Neural cell (in vitro differentiated cells): ENCODE data around the gene ADGRG7. TPM values are rescaled to one million over a fixed set of nuclear protein-coding genes. Genes with fewer than 3 reads are reported as not detected.

Source experiments
- H2AFZ ChIP-seq: fragments of 200-600, 300-800 bp; sonication (generic), shearing (Covaris generic); 2 replicates; pipeline ENCODE4 v1.6.0; 2014; ENCODE audit warnings: low read depth, mild to moderate bottlenecking, antibody characterized with exemption, low read length, moderate library complexity
- H3F3A ChIP-seq: fragments of 200-600 bp; shearing (Covaris generic); 2 replicates; pipeline ENCODE4 v1.6.1; 2016; ENCODE audit warnings: mild to moderate bottlenecking, moderate library complexity, mixed read lengths, antibody characterized with exemption, low read length; ENCODE audit not compliant: insufficient read depth, poor library complexity, severe bottlenecking
- H3K27ac ChIP-seq: fragments of 200-600, 300-800 bp; sonication (generic), shearing (Covaris generic); 2 replicates; pipeline ENCODE4 v1.5.1; 2014; ENCODE audit warnings: mild to moderate bottlenecking, low read length, moderate library complexity
- H3K27me3 ChIP-seq: fragments of 300-800, 200-600 bp; sonication (generic), shearing (Covaris generic); 2 replicates; pipeline ENCODE4 v1.6.0; 2014; ENCODE audit warnings: mild to moderate bottlenecking, low read depth, low read length, moderate library complexity; ENCODE audit not compliant: insufficient read depth
- H3K36me3 ChIP-seq: fragments of 300-800, 200-600 bp; sonication (generic), shearing (Covaris generic); 2 replicates; pipeline ENCODE4 v1.5.1; 2014; ENCODE audit warnings: mild to moderate bottlenecking, antibody characterized with exemption, low read length, moderate library complexity; ENCODE audit not compliant: insufficient read depth
- H3K4me2 ChIP-seq: fragments of 300-800, 200-600 bp; sonication (generic), shearing (Covaris generic); 2 replicates; pipeline ENCODE4 v1.6.0; 2014; ENCODE audit warnings: mild to moderate bottlenecking, low read length
- H3K4me3 ChIP-seq: fragments of 300-800, 200-600 bp; sonication (generic), shearing (Covaris generic); 2 replicates; pipeline ENCODE4 v1.5.1; 2014; ENCODE audit warnings: mild to moderate bottlenecking, low read length, moderate library complexity
- H3K79me2 ChIP-seq: fragments of 200-600 bp; shearing (Covaris generic); replicated peaks from 2 replicates; pipeline ENCODE4 v1.6.0; 2014; ENCODE audit warnings: mild to moderate bottlenecking, low read length, moderate library complexity; ENCODE audit not compliant: insufficient read depth
- H3K9ac ChIP-seq: fragments of 300-800, 200-600 bp; sonication (generic), shearing (Covaris generic); 2 replicates; pipeline ENCODE4 v1.6.1; 2016; ENCODE audit warnings: mild to moderate bottlenecking, low read length, mixed read lengths
- H3K9me2 ChIP-seq: fragments of 200-600 bp; shearing (Covaris generic); 2 replicates; pipeline ENCODE4 v1.6.1; 2016; ENCODE audit warnings: mild to moderate bottlenecking, low read length, mixed read lengths; ENCODE audit not compliant: insufficient read depth
- H3K9me3 ChIP-seq: fragments of 200-600, 300-800 bp; sonication (generic), shearing (Covaris generic); 2 replicates; pipeline ENCODE4 v1.6.1; 2016; ENCODE audit warnings: mild to moderate bottlenecking, mixed run types, low read length, moderate library complexity, mixed read lengths
- H4K20me1 ChIP-seq: fragments of 200-600 bp; shearing (Covaris generic); 2 replicates; pipeline ENCODE4 v1.6.1; 2016; ENCODE audit warnings: mild to moderate bottlenecking, mixed run types; ENCODE audit not compliant: insufficient read depth
- CTCF ChIP-seq: fragments of 450-650 bp; IDR thresholded peaks from 2 replicates; pipeline ENCODE4 v1.5.1; 2014; ENCODE audit warnings: antibody characterized with exemption, mild to moderate bottlenecking, moderate library complexity; ENCODE audit not compliant: poor library complexity, severe bottlenecking
- EP300 ChIP-seq: fragments of 450-650 bp; conservative IDR thresholded peaks from 2 replicates; pipeline ENCODE4 v1.6.1; 2014; ENCODE audit warnings: antibody characterized with exemption, mild to moderate bottlenecking, moderate library complexity; ENCODE audit not compliant: poor library complexity, severe bottlenecking
- EZH2 ChIP-seq: fragments of 200-600, 300-800 bp; shearing (Covaris generic), sonication (generic); IDR thresholded peaks from 2 replicates; pipeline ENCODE4 v1.6.1; 2014; ENCODE audit warnings: antibody characterized with exemption, low read length, borderline replicate concordance, mild to moderate bottlenecking; ENCODE audit not compliant: insufficient read depth, poor library complexity, severe bottlenecking
- MXI1 ChIP-seq: fragments of 450-650 bp; conservative IDR thresholded peaks from 2 replicates; pipeline ENCODE4 v1.6.1; 2014; ENCODE audit warnings: antibody characterized with exemption, mild to moderate bottlenecking; ENCODE audit not compliant: poor library complexity, severe bottlenecking
- POLR2AphosphoS5 ChIP-seq: IDR thresholded peaks from 2 replicates; pipeline ENCODE4 v1.6.1; 2012
- RAD21 ChIP-seq: fragments of 450-650 bp; conservative IDR thresholded peaks from 2 replicates; pipeline ENCODE4 v1.6.1; 2014; ENCODE audit warnings: antibody characterized with exemption, mild to moderate bottlenecking, moderate library complexity
- REST ChIP-seq: IDR thresholded peaks from 2 replicates; pipeline ENCODE4 v1.6.1; 2012; ENCODE audit warnings: borderline replicate concordance
- SMC3 ChIP-seq: fragments of 450-650 bp; conservative IDR thresholded peaks from 2 replicates; pipeline ENCODE4 v1.6.1; 2014; ENCODE audit warnings: antibody characterized with exemption, mild to moderate bottlenecking, moderate library complexity; ENCODE audit not compliant: poor library complexity
- TAF1 ChIP-seq: IDR thresholded peaks from 2 replicates; pipeline ENCODE4 v1.6.1; 2012; ENCODE audit warnings: low read depth
- polyA plus RNA-seq: library from polyadenylated mRNA; depleted of rRNA; stranded (reverse); fragments of >200 nt; gene quantifications from 2 replicates; pipeline ENCODE4 v1.2.3, GENCODE V29; 2014

The ADGRG7 gene
- polyA plus RNA-seq, 1 donor from 2014 or later, result not detected

DNA sequence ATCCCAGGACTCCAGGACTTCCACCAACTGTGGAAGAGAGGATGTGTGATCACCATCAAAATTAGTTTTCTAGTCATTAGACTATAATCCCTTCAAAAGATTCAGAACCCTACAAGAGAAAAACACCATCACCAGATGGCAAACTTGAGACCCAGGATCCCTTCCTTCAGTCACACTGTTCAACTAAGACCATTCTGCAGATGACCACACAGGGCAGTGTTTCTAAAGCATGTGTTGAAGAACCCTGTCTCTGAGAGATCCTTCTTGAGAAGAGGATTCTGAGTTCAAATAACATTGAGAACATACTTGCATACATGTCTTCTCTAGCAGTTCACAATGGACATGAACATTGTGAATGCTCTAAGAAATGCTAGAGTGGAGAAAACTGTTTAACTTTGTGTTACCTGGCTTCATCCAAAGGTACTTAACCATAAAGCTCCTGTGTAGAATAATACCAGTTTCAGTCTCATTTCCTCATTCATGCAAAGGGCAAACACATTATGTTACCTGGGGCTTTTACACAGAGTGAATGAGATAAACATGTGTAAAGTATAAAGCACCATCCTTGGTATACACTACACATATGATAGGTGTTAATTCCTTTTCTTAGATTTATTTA is 2.4 kb upstream of the ADGRG7 start:
- H3K27me3 ChIP-seq, result no peaks in the 10 kb centered on the region
- no peak overlapping the region for H3K4me3 ChIP-seq
- no peaks in the 10 kb centered on the region for H3K36me3 ChIP-seq
- no peaks in the 10 kb centered on the region for H3F3A ChIP-seq
- H3K9me2 ChIP-seq, result no peaks in the 10 kb centered on the region
- TF ChIP-seq EZH2, result no peak
- no peak for TF ChIP-seq POLR2AphosphoS5
- TF ChIP-seq CTCF, result no peak
- no peak for TF ChIP-seq TAF1
- no peak for TF ChIP-seq SMC3
- no peak for TF ChIP-seq EP300
- no peak for TF ChIP-seq MXI1
- TF ChIP-seq REST, result no peak
- no peak overlapping the region for H2AFZ ChIP-seq
- H3K27ac ChIP-seq, result no peak overlapping the region
- H4K20me1 ChIP-seq, result no peaks in the 10 kb centered on the region
- no peaks in the 10 kb centered on the region for H3K79me2 ChIP-seq
- no peak overlapping the region for H3K4me2 ChIP-seq
- H3K9ac ChIP-seq, result no peak overlapping the region
- H3K9me3 ChIP-seq, result no peaks in the 10 kb centered on the region

GRCh38 chr3:100609963-100610362 is 562 bp downstream of the ADGRG7 start:
- Histone ChIP-seq H3K4me3 (no peak overlapping the region), H3F3A (no peaks in the 10 kb centered on the region), H3K27me3 (no peaks in the 10 kb centered on the region), H3K9me3 (no peaks in the 10 kb centered on the region), H4K20me1 (no peaks in the 10 kb centered on the region), H3K27ac (no peak overlapping the region), H3K79me2 (no peaks in the 10 kb centered on the region), H3K9ac (no peak overlapping the region), H3K4me2 (no peak overlapping the region), H2AFZ (no peak overlapping the region), H3K9me2 (no peaks in the 10 kb centered on the region), H3K36me3 (no peaks in the 10 kb centered on the region)
- no peak for TF ChIP-seq MXI1
- no peak for TF ChIP-seq REST
- TF ChIP-seq POLR2AphosphoS5, result no peak
- no peak for TF ChIP-seq RAD21
- no peak for TF ChIP-seq CTCF
- no peak for TF ChIP-seq EZH2
- TF ChIP-seq TAF1, result no peak
- TF ChIP-seq EP300, result no peak
- no peak for TF ChIP-seq SMC3
